Inflammatory macrophage treated with lipopolysaccharide for 4 hours (primary cell): ENCODE measurements around the gene IQSEC1.

Source experiments
- DNase-seq: peaks from one replicate; pipeline ENCODE4 v3.0.0-alpha.2; 2020

The IQSEC1 gene

GRCh38 chr3:12964711-12965612 is 108.3 kb downstream of the IQSEC1 start:
- no peak for DNase-seq

- peak; percentile 58 for DNase-seq
Observed at GRCh38 chr3:12963922-12964701, 109.1 kb downstream of the IQSEC1 start.

- no peak for DNase-seq
Observed at GRCh38 chr3:12963231-12963896, 109.9 kb downstream of the IQSEC1 start.

GRCh38 chr3:12962292-12962691 is 110.9 kb downstream of the IQSEC1 start:
- DNase-seq: no peak

- no peak for DNase-seq
Observed at GRCh38 chr3:12961697-12962036, 111.6 kb downstream of the IQSEC1 start.

- DNase-seq: no peak
Observed at GRCh38 chr3:12961007-12961696, 112.1 kb downstream of the IQSEC1 start.

GRCh38 chr3:12960497-12960896 is 112.7 kb downstream of the IQSEC1 start:
- no peak for DNase-seq

- peak; percentile 55 for DNase-seq
Observed at GRCh38 chr3:12959838-12960378, 113.3 kb downstream of the IQSEC1 start.

- DNase-seq: no peak
Observed at GRCh38 chr3:12959410-12959809, 113.8 kb downstream of the IQSEC1 start.

- DNase-seq: no peak
Observed at GRCh38 chr3:12957824-12958792, 115.1 kb downstream of the IQSEC1 start.

- DNase-seq: no peak
Observed at GRCh38 chr3:12957339-12957738, 115.9 kb downstream of the IQSEC1 start.

GRCh38 chr3:12956316-12956660 is 116.9 kb downstream of the IQSEC1 start:
- DNase-seq: no peak

GRCh38 chr3:12955651-12956315 is 117.4 kb downstream of the IQSEC1 start:
- DNase-seq: no peak

GRCh38 chr3:12954891-12955650 is 118.2 kb downstream of the IQSEC1 start:
- peak; percentile 74 for DNase-seq

- DNase-seq: no peak
Observed at GRCh38 chr3:12954180-12954579, 119.0 kb downstream of the IQSEC1 start.

- DNase-seq: no peak
Observed at GRCh38 chr3:12953201-12953995, 119.8 kb downstream of the IQSEC1 start.

GRCh38 chr3:12952343-12953200 is 120.7 kb downstream of the IQSEC1 start:
- no peak for DNase-seq
